SH-SY5Y (cell line): ENCODE data around the gene SPG11.

Source experiments
- GATA2 ChIP-seq: IDR thresholded peaks from 2 replicates; pipeline ENCODE4 v1.6.1; 2011; ENCODE audit warnings: mild to moderate bottlenecking, low read depth, low read length
- GATA3 ChIP-seq: IDR thresholded peaks from 2 replicates; pipeline ENCODE4 v1.6.1; 2011; ENCODE audit warnings: low read depth, mild to moderate bottlenecking, low read length, moderate library complexity

GRCh38 chr15:44596511-44597010 lies 66.9 kb downstream of the SPG11 start:
- TF ChIP-seq GATA3 (no peak), GATA2 (no peak)
